GM21786 (cell line): ENCODE data around the gene MTX2.
"Not testable (repeated sequence)": the region's sequence is repeated elsewhere in the genome, so short reads cannot be mapped to it uniquely, and the experiment has no call there.

Experiments
- ATAC-seq: cut with Tn5 transposase; IDR thresholded peaks from one replicate; pipeline ENCODE4 v1.9.1; 2021; ENCODE audit not compliant: unreplicated experiment

The MTX2 gene

DNA sequence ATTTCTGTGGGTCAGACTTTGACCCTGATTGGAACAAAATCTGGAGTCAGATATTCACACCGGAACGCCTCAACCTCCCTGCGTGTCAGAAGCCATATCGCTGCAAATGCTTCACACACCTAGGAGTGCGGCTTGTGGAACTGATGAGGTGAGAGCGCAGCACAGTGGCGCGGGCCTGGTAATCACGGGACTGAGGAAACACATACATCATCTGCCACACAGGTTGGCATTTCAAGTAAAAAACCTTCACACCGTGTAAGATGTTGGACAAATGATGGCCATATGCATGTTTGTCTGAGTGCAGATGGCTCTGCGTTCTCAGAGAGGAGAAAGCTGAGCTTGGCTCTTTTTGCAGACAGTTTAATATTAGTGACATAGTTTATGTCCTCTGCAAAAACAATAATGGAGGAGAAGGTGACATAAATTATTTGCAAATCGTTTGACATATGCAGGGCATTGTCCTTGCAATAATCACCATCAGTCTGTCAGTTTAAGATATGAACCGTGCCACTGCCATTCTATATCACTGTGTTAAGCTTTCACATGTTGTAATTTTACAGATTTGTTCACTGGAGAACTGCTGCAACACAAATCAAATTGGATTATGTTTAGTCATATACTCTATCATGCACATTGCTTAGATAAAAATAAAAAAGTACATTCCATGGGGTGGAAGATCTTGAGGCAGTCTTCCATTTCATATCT is 101.4 kb downstream of the MTX2 start:
- ATAC-seq, result no peak

- ATAC-seq, result not testable (repeated sequence)
Observed at GRCh38 chr2:176373155-176373554, 103.9 kb downstream of the MTX2 start.

GRCh38 chr2:176378323-176378722 is 109.1 kb downstream of the MTX2 start:
- no peak for ATAC-seq

DNA sequence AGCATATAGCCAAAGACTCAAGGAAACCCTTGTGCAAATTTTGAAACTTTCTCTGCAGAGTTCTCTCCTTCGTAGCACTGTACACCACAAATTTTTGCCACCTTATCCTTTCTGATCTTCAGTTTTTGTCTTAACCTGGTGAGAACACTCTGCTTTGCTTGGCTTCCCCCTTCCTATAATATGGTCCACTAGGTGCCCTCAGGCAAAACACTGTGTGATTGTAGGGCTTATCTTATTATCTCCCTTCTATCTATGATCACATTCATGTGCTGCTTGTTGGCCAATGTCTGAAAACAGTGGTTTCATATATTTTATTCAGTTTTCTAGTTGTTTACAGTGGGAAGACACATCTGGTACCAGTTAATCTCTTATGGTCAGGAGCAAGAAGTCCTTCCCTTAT is 111.1 kb downstream of the MTX2 start:
- no peak for ATAC-seq

GRCh38 chr2:176383100-176383499 is 113.9 kb downstream of the MTX2 start:
- no peak for ATAC-seq

GRCh38 chr2:176383836-176384442 is 114.7 kb downstream of the MTX2 start:
- ATAC-seq, result no peak

- no peak for ATAC-seq
Observed at GRCh38 chr2:176385219-176385759, 116.0 kb downstream of the MTX2 start.

GRCh38 chr2:176385838-176386237 is 116.6 kb downstream of the MTX2 start:
- ATAC-seq, result no peak
